RPMI7951 (cell line): Measurements from ENCODE around the gene MAP3K9. TPM values are rescaled to one million over a fixed set of nuclear protein-coding genes. Genes with fewer than 3 reads are reported as not detected.

Experiments
- DNase-seq: peaks from one replicate; pipeline ENCODE4 v3.0.0-alpha.2; 2012; ENCODE audit warnings: low read depth
- total RNA-seq: library from RNA; depleted of rRNA; stranded (reverse); fragments of >200 nt; shearing (Covaris generic); gene quantifications from 2 replicates; pipeline ENCODE4 v1.2.3, GENCODE V29; 2014

The MAP3K9 gene
- total RNA-seq, 1 experiment from 2014 or later = 1.1 TPM

DNA sequence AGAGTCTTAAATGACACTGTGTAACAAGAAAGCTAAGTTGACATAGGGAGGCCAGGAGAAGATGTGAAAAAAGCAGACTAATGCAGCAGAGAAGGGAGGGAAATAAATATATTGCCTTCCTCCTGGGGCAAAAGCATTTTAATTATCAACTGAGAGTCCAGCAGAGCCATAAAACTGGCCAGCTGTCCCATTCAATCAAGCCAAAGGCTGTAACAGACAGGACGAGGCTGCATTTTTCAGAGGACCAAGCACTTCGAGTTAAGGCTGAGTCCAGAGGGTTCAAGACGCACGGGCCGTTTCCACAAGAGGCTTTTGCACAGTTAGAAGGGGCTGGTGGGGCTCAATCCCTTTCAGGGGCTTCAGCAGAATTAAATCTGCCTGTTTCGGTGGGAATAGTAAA, 20.4 kb downstream of the MAP3K9 start:
- no peak for DNase-seq

DNA sequence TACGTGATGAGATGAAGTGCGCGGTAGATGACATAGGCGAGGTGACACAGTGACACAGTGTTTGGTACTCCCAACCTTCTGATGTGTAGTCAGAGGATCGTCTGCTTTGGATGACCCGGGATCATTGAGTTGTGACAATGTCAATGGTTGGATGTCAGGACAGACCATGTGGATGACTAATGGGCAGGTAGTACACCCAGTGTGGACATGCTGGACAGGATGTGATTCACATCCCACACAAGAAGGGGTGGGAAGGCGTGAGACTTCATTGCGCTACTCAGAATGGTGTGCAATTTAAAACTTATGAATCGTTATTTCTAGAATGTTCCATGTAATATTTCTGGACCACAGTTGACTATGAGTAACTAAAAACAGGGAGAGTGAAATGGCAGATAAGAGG, 23.8 kb downstream of the MAP3K9 start:
- peak; percentile 38 for DNase-seq

DNA sequence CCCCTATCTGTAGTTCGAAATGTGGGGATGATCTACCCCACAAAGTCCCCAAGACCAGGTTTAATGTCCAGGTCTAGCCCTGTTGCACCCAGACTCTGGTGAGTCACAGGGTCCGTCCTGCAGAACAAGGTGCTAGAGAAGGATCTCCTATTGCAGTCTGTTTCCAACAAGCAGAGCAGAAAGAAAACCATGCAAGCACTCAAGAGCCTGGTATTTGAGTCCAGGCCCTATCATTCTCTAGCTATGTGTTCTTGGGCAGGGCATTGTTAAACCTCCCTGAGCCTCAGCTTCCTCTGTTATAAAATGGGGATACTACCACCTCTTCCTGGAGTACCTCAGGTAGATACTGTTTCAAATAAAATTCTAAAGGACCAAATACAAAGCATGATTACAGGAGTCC, 24.4 kb downstream of the MAP3K9 start:
- no peak for DNase-seq

DNA sequence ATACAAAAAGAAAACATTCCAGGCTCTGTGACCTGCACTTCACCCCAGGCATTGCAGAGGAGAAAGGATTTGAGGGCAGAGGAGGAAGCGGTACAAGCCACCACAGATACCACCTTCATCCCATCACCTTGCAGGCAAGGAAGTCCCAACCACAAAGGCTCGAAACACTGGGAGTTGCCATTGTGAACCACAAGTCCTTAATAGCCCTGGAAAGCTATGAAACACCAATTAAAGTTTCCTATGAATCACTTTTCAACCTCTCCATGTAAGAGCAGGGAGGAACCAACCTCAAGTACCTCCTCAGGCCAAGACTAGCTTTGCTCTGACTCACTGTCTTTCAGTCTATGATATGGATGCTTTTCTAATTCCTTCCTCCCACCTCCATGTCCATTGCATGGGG, 27.0 kb downstream of the MAP3K9 start:
- peak; percentile 96 for DNase-seq

DNA sequence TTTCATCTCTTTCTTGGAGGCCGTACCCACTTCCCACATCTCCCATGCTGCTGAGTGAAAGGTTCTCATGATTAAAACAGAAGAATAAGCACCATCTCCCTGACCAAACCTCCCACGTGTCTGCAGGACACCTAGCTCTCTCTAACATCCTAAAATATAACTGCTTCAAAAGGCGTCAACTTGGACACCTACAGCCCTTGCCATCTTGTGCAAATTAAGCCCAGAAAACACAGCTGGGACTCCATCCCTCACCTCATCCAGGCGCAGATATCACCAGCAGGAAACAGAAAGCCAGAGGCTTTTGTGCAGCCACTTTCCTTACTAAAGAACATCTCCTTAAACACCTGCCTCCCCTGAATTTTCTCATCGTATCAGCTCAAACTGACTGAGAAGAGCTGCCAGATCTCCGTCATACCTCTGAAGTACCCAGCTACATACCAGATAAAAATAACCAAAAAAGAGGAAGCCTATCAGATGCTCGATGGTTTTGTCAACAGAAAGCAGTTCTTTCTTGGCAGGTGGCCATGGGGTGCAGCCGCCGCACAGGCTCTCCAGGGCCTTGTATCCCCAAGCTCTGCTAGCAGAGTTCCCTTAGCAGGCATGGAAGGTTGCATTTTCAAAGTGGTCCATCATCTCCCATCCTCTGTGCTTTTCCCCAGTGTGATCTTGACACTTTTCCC, 28.8 kb downstream of the MAP3K9 start:
- no peak for DNase-seq

DNA sequence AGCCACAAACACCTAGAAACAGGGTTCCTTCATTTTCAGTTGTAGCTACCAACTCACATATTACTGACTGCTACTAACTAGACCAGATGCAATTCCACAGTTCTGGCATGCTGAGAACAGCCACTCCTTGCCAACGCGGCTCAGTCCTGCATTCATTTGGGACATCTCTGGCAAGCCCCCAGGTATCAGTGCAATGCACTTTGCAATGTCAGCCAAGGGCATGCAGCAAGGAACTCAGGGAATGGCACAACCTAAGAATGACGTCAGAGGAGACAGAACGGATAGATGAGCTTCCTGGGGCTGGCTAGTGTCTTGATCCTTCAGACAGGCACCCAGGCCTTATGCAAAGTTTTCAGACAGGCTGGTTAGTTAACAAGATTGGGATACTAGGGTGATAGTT, 29.6 kb downstream of the MAP3K9 start:
- no peak for DNase-seq

DNA sequence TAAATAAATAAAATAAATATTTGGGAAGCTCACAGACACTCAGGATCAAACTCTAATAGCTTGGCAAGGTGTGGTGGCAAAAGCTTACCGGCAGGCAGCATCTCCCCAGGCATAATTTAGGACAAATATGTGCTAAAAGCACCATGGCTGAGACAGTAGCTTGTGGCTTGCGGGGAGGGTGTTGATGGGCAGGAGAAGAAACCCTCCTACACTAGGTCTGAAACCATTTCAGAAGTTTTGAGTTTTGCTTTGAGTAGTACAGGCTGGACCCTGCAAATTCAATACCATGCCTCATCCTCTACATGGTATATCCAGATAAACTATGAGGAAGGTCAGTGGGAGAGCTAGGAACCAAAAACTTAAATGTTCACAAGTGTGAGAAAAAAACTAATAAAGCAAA, 33.1 kb downstream of the MAP3K9 start:
- no peak for DNase-seq

DNA sequence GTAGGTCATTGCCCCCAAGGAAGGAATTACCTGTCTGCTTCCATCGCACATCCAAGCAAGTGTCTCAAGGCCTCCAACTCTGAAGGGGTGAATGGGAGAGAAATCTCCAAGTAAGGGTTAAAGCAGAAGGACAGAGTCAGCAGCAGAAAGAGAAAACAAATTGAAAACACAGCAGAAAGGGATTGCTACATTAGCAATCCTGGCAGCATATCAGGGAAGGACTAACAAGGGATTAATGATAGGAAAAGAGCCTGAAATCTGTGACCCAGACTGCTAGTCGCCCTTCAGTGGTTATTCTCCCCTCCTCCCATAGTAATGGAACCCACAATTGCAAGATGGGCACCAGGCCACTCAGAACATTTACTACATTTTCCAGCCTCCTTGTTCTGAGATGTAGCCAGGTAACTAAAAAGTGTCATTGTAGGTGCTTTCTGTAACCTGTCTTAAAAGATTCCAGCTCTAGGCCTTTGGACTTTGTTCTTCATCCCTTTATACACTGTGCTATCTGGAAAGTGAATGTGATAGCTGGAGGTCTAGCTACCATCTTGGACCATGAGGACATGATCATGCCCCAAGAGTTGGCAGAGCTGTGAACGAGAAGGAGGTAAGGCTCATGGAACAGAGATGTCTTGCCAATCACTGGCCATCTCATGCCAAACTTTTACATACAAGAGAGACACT, 36.0 kb downstream of the MAP3K9 start:
- DNase-seq = no peak

DNA sequence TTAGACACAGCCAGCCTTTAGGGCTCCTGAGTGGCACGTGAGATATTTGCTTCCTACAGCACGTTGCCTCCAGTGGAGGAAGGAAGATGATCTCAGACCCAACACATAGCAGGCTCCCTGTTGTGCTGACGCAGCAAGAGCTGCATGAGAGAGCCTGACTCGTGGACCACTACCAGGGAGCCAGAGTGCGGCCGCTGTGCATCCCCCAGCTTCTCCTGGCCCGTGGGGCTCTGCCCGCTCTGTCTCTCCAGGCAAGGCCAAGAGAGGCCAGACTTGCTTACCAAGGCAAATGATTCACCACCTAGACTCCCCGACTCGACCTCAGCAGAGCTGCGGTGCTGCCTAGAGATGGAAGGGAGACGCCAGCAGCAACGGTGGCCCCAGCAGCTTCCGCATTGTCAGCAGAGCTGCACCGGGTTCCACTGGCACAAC, 37.5 kb downstream of the MAP3K9 start:
- DNase-seq = peak; percentile 76

DNA sequence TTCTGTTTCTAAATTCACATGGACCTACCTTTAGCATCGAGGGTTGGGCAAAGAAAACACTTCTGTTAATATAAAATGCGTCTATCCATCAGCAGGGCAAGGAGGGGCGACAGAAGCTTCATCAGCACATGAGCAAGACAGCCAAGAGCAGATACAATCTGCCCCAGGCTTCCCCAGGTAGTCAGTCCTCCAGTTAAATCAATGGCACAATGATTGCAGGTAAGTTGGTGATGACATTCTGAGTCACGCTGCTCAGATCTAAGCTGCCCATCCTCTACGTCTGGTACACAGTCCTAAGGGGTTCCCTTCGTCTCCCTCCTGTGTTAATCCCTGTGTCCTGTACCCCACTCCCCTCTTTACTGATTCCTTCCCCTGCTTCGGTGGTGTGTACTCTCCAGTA, 38.8 kb downstream of the MAP3K9 start:
- no peak for DNase-seq

DNA sequence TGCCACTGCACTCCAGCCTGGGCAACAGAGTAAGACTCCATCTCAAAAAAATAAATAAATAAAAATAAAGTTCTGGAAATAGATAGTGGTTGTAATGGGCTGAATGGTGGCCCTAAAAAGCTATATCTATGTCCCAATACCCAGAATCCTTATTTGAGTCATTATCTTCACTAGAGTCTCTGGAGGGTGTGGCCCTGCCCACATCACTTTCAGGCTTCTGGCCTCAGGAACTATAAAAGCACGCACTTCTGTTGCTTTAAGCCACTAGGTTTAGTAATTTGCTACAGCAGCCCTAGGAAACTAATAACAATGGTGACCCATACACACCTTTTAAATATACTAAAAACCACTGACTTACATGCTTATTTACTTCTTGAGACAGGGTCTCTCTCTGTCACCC, 49.9 kb downstream of the MAP3K9 start:
- DNase-seq = no peak

DNA sequence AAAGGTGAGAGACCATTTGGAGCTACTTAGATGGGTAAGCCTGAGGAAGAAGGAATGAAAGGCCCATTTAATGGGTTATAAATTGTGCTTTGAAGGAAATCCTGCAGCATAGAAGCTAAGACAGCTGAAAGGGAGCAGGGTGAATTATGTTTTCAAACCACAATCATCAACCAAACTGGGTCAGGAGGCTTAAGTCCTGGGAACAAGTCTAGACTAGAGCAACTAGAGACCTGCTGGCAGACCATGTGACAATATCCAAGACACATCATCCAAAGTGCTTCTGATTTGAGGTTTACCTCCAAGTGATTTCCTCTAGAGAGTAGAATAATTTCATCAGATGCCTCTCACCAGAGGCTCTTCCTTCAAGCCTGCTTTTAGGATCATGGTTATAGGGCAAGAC, 53.7 kb downstream of the MAP3K9 start:
- no peak for DNase-seq

DNA sequence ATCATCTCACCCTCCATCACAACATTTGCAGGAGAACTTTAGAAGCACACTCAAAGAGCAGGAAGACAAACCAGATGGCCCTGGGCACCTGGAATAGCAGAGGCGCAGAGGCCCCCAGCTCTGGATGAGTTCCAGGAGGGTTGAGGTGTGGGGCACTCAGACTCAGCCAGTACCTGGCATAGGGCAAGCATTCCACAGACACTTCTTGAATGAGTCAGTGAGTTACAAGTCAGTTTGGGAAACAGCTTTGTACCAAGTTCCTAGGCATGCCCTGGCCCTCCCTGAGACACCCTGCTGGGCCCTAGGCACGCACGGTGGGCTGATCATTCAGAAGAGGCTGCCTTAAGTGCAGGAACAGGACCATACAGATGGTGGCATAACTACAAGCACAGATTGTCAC, 54.3 kb downstream of the MAP3K9 start:
- DNase-seq = peak; percentile 78

DNA sequence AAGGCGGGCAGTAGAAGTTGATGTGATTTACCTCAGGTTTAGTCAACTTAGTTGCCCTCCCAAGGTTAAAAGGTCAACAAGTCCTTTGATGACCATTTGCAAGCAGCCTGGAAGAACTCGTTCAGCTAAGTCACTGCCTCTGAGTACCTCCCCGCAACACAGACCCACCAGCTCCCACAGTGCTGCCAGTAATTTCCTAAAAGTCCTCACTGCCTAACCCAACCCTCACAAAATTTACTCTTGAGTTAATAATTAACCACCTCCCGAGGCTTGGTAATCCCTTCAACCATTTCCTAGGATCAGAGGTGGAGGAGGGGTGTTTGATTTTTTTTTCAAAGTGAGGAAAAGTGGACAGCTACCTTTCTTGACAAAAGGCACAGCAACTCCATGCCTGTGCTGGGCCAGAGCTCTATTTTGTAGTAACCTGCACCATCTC, 55.8 kb downstream of the MAP3K9 start:
- DNase-seq = no peak

DNA sequence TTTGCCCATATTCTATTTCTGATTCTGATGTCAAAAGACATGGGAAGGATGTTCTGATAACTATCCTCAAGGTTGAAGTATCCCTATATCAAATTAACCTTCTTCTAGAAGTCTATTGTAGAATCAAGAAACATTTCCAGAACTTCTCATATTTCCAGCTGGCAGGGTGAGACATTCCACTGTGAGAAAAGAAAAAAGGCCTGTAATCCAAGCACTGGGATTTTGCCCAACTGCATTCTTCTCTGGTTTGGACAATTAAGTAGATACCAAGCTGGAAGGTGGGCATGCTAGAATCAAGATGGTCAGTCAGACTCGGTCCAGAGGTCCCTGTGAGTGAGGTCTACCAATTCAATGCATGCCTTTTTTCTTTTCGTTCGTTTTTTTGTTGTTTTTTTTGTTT, 60.9 kb downstream of the MAP3K9 start:
- DNase-seq = no peak

DNA sequence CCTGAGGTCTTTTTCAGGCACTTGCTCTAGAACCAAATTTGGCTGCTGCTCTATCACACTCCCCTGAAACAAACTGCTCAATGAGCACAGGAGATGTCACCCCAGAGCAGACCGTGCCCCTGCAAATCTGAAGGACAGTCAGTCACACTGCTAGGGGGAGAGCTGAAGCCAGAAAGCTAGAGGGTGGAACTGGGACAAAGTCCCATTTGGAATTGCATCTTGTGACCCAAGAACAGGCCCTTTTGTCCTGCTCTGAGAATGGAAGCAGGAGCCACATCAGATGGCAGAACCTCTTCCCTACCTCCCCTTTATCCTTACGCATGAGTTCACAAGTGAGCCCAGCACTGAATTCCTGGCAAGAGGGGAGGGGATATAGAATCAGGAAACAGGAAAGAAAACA, 64.7 kb downstream of the MAP3K9 start:
- no peak for DNase-seq

DNA sequence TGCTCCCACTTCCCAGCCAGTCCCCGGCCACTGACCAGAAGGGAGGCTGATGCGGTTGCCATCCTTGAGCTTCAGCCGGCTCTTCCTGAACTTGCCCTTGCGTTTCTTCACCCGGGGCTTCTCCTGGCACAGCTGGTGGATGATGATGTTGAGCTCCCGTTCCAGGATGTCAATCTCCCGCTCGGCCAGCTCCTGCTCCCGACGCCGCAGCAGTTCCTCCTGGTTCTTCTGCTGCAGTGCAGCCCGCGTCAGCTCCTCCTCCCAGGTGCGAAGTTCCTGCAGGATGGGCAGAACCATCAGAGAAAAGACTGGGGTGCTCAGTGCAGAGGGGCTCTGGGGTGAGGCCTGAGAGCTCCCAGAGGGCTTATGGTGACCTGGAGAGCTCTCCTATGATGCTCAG, 67.0 kb downstream of the MAP3K9 start:
- DNase-seq = no peak

DNA sequence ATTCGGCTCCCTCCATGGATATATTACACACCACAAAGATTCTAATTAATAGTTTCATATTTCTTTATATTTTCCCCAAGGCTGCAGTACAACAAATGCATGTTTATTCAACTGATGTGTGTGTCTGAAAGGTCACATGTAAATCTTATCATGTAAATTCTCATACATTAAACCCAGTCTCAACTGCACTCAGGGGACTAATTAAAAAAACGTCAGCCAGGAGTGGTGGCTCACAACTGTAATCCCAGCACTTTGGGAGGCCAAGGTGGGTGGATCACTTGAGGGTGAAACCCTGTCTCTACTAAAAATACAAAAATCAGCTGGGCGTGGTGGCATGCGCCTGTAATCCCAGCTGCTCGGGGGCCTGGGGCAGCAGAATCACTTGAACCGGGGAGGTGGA, 67.8 kb downstream of the MAP3K9 start:
- no peak for DNase-seq

DNA sequence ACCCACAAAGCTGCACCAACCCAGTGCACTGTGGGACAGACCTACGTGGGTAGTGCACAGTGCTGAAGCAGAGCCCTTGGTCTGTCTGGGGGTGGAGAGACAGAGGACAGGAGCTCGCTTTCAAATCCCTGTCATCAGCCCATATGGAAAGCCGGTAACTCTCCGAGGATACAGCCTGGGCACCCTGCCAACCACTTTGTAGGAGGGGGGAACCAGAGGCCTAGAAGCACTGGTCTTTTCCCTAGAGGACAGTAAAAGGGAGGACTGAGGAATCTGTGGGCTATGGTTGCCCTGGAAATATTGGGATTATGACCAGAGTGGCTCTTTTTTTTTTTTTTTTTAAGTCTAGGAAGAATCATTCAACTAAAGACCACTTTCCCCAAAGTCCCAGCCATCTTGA, 74.3 kb downstream of the MAP3K9 start:
- DNase-seq = peak; percentile 66

DNA sequence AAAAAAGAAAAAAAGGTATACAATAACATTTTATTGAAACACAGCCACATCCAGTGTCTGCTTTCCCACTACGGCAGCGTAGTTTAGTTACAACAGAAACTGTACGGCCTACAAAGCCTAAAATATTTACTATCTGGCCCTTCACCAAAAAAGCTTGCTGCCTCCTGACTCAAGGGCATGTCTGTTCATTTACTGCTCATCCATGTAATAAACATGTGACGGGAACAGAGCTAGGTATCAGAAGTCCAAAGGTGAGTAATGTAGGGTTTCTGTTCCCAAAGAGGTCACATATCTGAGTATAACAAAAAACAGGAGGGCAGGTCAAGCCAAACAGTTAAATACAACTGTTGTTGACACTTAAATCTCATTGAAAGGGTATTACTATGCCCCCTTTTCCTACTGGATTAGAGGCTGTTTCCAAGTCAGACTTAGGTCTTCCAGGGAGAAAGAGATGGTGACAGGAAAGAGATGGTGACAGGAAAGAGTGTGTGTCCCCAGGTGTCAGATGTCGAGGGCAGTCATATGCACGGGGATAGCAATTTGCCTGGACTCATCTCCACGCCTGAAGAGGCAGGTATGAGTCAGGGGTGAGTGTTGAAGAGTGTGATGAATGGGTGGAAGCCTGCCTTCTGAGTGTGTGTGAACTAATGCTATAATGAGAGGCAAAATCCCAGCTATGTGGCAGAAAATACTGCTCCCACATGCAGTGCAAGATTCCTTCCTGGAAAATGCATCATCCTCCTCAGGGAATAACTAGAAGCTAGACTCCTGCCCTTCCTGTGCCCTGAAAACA, 77.7 kb downstream of the MAP3K9 start:
- no peak for DNase-seq

DNA sequence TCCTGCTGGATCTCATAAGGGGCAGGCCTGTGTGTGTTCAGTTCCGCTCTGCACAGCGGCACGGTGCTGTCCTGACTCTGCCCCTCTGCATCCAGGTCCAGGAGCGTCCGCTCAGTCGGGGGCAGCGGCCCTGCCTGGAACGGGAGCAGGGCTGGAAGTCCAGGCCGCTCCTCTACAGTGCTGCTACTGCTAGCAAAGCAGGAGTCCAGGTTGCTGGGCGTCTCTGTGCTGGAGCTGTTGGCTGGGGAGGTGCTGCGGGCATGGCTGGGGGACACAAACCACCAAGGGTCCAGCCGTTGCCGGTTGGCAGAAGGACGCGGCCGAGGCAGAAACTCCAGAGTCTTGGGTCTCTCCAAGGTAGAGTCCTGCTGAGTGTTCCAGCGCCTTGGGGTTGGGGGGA, 78.9 kb downstream of the MAP3K9 start:
- DNase-seq = no peak

DNA sequence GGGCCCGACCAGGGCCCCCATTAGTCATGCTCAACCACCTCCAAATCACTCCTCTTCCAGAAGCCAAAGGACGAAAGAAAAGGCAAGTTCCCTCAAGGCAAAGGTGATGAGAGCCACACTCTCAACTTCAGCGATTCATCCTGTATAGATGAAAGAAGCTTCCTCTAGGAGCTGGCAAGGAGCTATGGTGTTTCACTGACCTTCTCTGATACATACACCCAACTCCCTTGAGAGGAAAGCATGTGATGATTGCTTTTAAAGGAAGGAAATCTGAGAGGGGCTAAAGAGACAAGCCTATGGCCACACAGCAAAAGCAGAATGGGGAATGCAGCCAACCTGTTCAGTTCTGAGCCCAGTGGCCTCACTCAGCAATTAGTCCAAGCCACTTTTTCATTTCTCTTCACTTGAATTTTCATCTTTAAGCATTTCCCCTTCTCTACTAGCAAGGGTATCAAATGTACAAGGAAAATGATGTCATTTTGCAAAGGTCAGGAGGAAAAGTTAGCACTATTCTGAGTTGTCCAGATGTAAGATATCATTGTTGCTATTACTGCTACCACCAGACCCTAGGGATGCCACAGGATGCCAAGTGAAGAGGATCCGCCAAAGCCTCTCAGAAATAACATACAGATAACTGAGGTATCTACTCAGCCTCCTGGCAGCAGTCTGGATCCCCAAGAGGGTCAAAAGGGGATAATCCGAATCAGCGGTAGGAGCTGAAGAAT, 82.5 kb downstream of the MAP3K9 start:
- DNase-seq = peak; percentile 11
